IPS DF 19.7 (cell line): Measurements from ENCODE around the gene ABCG1.

Experiments used
- DNase-seq: peaks from one replicate; pipeline ENCODE4 v3.0.0-alpha.2; 2013; ENCODE audit warnings: low read depth, low spot score

Gene ABCG1

DNA sequence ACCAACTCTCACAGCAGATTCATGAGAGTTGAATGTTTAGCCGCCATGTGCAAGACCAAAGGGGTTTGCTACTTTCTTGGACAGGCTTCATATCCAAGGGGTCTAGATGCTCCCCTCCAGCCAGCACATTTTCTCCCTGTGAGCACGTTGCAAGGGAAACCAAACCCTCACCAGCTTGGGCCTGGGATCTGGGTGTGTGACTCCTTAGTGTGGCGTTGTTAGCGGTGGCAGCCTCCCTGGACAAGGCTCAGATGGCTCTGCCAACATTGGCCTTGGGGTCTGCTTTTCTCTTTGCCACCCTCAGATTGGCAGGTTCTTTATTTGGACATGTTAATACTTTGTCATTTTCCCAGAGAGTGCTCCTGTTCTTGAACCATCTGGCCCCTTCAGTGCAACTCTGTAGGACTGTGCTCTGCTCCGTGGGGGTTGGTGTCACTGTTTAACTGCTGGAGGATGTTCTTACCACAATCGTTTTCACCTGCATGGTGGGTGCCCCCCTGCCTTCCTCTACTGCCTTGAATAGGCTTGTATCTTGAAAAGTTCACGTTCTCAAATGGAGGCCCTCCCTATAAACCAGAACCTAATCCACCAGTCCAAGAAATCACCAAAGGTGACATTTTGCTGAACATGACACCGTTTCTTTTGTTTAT lies 13.4 kb downstream of the ABCG1 start:
- no peak for DNase-seq

DNA sequence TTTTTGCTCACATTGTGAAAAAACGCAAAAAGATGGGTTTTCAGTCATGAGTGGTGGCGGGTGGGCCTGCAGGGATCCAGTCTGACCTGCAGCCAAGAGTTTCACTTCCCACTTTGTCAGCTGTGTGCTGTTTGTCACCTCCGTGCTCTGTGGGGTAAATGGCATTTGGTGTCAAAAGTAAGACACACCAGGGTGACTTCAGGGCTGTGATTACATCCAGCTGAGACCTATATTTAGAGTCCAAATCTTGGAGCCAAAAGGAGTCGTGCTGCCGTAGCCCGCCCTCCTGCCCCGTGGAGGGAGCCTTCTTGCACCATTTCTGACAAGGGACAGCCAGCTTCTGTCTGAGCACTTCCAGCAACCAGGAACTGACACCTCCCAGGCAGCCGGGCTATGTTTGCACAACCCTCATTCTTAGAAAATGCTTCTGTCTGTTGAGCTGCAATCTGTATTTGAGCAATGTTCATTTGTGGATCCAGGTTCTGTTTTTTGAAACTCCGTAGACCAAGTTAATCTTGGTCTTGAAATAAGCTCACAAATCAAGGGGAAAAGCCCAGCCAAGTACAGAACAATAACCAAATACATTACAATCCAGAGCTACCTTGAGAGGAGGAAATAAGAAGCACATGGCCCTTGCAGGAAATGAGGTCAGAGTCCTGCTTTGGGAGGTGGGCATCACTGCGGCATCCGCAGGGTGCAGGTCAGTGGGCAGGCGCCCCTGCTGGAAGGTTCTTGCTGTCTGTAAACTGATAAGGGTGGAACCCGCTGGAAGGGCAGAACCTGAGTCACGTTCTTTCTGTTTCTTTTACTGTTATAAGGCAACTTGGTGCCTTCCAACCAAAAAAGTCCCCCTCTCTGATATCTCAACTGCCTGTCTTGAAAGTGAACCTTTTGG lies 14.4 kb downstream of the ABCG1 start:
- no peak for DNase-seq

DNA sequence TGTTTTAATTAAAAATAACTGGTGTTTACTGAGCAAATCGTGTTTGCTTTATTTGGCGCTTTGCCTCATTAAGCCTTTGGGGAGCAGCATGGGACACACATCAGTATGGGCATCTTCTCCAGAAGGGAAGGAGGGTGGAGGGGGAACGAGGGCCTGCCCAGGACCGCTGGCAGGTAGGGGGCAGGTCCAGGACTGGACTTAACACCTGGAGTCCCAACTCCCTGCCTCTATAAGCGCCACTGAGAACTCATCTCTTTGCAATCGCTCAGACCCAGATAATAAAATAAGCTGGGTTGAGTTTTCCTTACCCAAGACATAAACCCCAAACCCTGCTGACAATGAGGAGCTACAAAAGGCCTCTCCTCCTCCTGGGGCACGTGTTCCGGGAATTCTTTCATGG lies 15.1 kb downstream of the ABCG1 start:
- no peak for DNase-seq

DNA sequence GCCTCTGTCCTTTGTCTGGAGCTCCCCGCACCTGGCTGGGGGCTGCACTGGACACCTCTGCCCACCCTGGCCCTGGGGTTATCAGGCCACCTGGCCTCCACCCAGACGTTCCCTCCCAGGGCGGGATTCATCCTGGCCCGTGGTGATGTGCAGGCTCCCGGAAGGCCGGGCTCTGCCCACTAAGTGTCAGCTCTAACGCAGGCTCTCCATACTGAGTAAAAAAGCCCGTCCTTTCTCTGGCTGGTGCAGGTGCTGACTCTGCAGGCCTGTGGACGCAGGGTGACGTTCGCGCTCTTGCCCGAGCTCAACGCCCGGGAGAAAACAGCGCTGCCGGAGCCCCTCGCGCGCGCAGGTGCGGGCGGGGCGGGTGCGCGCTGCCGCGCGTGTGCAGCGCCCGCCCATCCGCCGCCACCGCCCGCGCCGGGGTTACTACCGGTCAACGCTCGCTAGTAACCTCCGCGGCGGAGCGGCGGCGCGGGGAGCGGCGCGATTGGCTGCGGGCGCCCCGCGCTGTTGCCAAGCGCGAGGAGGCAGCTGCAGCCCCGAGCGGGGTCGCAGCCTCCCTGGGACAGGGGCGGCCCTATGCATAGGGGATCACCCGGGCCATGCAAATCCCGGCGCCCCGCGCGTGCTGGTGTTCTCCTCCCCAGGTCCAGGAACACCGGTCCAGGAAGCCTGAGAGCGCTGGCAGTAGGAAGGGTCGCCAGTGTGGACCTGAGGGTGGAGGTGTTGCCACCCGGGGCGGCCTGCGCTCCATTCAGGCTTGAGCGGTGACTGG lies 15.7 kb downstream of the ABCG1 start:
- DNase-seq = no peak

DNA sequence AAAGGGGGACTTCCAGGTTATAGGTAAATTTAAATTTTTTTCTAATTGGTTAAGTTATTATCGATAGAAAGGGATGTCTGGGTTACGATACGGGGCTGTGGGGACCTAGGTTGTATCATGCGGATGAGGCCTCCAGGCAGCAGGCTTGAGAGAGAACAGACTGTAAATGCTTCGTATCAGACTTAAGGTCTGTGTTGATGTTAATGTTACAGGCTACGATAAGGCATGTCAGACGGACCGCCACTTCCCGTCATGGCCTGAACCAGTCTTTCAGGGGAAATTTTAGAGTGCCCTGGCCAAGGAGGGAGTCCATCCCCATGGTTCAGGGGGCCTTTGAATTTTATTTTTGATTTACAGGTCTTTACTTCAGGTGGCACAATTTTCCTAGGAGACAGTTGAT lies 16.7 kb downstream of the ABCG1 start:
- no peak for DNase-seq

DNA sequence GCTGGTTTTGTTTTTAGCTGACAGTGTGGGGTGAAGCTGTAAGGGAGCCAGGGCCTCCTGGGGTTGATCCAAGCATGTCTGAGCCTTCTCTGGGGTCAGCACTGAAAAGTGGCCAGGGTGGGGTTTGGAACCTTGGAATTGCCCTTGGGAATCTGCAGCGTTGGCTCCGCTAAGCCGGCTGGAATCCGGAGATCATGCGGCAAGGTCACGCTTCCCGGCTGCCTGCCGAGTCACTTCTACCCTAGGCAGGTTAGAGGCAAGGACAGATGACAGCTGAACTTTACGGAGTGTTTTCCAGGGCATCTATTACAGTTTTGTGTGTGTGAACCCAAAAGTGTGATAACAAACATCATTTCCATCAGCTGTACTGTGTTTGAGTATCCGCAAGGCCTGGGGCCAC lies 17.1 kb downstream of the ABCG1 start:
- DNase-seq = no peak

DNA sequence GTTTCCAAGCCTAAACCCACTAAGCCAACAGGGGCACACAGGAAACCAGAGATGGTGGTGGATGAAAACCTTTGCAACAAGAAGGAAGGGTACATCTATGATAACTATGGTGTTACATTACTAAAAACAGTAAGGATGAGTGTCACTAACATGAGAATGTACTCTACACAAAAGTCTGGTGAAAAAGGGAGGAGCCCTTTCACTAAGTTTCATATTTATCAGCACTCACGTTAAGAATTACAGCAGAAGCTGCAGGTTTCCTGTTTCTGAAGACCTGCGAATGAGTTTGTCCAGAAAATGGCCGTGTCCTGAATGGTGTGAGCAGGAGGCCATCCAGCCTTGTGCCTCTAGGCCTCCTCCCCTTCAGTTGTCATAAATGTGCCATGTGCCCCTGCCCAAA lies 17.8 kb downstream of the ABCG1 start:
- DNase-seq = no peak

DNA sequence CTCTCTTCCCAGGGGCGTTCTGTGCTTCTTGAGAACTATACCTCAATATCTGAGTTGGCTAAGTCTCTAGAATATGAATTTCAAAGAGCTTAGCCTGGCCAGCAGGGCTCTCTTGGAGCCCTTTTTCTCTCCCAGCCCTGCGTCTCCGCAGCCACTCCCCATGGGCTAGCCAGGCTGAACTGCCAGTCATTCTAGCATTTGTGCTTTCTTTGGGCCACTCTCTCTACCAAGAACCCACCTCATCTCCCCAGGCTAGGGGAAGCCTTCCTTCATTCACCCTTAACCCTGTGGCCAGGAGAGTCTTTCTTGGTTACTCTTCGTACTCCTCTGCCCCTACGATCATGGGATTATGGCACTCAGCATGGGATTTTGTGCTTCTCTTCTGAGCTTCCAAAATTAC lies 18.2 kb downstream of the ABCG1 start:
- DNase-seq = no peak

DNA sequence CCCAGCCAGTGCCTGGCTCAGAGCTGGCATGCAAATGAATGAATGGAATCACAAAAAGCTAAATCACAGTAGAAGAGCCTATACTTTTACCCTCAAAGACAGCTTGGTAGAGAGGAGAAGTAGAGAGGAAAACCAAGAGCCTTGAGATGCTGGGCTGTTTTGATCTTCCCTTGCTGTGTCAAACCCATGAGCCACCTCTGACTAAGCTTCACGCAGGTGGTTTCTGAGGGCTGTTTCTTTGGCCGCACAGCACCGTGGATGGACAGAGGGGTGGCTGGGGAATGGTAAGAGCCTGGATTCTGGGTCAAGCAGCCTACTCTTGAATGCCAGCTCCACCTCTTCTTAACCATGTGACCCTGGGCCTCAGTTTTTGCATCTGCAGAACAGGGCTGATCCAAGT lies 18.6 kb downstream of the ABCG1 start:
- no peak for DNase-seq

DNA sequence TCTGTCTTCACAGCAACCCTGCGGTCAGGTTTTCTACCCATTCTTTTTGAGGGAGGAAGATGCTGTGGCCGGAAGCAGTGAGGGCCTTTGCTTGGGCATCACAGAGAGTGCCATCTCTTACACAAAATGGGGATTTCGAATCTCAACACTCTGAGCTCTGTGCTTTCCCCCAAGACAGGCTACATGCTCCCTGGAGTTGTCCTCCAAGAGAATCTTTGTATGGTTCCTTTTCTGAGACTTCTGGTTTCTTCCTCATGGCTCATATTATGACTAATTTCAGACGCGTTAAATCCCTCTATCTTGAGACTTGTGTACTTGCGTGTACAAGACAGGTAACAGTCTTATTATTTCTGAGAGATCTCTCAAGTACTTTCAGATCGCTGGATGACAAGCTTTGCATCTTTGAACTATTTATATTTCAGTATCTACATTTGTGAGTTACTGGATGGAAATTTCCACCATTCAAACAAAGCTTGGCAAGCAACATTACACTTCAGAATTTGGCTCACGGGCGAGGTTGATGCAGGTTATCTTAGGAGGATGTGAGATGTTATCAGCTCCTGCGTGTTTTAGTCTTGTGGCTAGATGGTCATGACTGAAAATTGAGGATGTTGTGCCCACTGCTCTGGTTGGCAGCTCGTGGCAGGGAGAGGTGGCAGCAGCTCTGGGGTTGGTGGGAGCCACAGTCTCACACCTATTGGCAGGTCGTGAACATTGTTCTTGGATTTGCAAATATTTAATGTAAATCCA lies 19.4 kb downstream of the ABCG1 start:
- DNase-seq = no peak

DNA sequence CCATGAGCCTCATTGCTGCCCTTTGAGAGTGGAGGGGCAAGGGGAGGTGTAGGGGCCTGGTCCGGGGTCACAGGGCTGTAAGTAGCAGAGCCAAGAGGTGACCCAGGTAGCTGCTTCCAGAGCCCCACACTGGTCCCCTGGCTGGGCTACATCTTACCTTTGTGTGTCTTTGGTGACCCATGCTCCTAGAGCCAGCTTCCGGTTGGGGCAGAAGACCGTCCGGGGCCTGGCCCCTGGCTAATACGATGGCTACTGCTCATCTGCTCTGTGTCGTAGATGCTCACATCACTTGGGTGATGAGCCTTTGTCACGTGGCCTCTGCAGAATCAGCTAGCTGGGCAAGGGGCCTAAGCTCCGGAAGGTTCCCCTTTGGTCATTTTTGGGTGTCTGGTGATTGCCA lies 20.6 kb downstream of the ABCG1 start:
- no peak for DNase-seq

DNA sequence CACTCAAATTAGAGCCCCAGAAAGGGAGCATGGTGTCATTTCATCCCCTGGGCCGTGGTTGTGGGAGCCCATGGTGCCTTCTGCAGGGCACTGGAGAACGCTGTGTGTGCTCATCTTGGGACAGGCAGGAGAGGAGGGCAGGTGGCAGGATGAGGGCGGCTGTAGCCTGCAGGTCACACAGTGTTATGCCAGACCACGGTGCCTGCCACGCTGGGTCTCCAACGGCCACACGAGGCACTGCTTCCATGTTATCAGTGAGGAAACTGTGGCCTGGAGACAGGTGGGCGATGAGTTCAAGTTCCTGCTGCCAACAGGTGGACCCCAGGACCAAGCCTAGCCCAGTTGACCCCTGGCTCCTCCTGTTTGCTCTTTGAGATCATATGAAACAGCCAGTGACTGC lies 21.0 kb downstream of the ABCG1 start:
- DNase-seq = no peak

DNA sequence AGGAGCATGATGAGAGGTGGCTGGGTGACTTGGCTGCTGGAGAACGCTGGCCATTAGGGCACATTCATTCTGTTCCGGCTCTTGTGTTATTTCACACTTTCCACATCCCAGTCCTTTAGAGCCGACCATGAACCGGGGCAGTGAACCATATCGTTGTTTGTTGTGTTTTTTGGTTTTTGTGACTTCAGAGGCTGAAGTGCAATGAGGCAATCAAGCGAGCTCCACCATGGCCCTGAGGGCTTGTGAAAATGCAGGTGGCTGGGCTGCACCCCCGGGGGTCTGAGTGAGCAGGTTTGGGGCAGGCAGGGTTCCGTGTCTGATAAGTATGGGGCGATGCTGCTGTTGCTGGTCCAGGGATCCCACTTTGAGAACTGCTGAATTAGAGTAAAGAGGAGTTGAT lies 23.7 kb downstream of the ABCG1 start:
- DNase-seq = no peak

DNA sequence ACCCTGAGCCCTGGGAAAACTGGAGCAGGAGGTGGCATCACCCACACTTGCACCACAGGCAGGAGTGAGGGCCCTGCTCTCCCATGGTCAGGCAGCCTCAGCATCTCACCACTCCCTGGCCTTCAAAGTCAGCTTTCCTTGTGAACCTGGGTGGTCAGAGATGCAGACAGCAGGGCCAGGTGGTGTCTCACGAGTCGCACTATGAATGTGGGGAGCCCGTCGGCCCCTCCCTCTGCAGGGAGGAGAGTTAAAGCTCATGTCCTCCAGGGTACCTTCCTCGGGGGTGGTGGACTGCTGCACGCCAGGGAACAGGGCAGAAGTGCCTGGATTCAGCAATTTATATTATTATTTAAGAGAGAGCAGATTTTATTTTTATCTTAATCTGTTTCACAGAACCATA lies 24.1 kb downstream of the ABCG1 start:
- no peak for DNase-seq

DNA sequence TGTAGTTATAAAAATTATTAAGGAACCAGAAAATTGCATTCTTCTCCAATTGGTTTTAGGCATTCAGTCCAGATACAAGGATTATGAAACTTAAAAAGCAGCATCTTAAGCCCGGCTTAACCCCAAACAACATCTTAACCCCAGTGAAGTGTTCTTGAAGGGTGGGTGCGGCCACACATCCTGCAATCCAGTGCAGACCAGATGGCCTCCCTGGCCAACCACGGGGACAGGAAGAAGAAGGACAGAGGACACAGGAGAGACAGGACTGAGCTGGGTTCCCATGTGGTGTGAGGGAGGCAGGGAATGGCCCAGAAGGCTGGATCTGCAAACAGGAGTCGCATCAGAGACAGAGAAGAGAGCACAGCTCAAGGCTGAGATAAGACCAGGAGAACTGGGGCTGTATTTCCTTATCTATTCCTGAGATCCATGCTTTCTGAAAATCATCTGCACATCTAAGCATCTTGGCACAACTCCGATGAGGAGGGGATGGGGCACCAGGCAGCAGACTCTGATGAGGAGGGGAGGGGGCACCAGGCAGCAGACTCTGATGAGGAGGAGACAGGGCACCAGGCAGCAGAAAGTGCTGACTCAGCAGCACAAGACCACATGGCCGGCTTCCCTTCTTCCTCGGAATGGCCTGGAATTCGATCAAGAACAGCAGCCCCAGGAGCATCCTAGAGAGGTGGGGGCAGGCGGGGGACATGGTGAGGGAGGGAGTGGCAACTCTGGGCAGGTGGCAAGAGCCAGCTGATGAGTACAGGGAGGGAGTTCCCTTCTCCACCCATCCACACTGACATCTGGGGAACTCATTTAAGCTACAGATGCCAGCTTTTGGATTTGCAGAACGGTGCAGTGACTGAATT lies 26.6 kb downstream of the ABCG1 start:
- DNase-seq = no peak

DNA sequence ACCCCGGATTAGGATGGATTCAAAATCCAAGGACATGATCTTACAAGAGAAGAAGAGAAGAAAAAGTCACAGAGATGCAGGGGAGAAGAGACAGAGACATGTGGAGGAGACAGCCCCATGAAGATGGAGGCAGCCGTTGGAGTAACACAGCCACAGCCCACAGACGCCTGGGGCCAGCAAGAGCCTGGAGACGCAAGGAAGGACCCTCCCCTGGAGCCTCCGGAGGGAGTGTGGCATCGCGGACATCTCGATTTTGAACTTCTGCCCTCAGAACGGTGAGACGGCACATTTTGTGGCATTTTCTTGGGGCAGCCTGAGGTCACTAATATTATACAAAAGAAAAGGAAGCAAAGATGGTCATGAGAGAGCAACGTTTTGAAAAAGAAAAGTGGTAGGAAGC lies 28.8 kb downstream of the ABCG1 start:
- DNase-seq = no peak

DNA sequence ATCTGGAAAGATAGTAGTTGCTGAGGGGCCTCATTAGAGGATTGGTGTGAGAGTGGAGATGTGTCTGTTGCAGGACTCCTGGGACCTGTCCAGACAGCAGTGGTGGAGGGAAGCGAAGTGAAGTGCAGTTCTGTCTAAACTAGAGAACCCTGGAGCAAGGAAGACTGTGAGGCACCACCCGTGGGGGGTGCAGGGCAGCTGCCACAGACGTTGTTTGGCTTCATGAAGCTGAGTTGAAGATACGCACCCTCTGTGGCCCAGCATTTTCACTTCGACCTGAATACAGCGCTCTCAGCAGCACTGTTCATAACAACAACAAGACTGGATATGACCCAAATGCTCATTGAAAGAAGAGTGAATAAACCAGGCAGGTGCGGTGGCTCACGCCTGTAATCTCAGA lies 29.3 kb downstream of the ABCG1 start:
- DNase-seq = no peak

DNA sequence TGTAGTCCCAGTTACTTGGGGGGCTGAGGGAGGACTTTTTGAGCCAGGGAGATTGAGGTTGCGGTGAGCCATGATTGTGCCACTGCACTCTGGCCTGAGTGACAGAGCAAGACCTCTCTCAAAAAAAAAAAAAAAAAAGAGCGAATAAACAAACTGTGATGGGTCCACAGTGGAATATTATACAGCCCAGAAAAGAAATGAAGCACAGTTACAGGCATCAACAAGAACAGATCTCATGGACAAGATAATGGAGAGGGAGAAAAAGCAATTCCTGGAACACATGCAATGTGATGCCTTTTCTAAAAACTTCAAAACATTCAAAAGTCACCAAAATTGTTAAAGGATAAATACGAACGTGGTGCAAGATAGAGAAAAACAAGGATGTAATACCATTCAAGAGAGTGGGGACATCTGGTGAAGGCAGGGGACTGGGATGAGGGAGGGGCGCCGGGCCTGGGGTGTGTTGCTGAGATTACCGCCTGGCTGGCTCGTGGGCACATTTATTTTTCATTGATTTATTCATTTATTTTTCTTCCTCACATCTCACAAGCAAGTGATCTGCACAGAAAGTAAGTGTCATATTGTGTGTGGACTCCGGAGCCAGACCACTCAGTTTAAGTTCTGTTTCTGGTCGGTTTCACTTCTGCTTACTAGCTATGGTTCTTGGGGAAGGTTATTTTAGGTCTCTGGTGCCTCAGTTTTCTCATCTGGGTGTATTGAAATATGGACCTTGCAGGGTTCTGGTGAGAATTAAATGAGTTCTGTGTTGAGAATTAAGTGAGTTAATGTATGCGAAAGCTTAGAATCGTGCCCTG lies 30.1 kb downstream of the ABCG1 start:
- no peak for DNase-seq

DNA sequence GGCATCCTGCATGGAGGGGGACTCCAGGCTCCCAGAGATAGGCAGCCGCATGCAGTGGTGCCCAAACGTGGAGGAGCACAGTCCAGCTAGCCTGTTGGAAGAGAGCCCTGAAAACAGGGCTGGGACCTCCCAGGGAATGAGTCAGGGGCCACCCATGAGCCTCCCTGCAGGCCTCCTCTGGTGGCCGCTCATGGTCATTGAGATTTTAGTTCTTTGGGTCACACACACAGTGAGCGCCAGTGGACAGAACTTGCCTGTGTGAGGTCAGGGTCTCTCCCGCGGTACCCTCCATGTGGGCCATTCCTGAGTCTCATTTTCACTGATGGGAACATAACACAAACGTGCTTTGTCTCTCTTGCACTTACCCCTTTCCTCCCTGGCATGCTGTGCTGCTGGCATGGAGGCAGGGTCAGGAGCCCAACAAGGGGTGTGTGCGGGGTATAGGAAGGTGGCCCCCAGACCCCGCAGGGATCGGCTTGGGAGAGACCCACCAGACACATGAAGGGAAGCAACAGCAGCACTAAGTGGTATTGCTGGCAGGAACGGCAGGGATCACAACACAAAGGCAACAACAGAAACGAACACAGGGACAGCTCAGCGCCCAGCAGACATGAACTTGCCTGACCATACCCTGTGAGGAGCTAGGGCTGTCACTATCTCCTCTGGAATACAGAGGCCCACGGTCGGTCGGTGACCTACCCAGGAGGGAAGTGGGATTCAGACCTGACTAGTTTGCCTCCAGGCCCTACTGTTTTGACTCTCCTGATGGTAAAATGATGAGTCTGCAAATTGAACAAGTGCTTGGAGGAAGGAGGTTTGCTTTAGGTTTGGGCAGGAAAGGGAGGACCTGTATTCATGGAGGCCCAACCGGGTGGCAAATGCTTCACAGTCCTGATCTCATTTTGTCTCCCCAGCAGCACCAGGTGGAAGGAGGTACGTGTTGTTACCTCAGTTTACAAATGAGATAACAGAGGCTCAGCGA lies 31.8 kb downstream of the ABCG1 start:
- DNase-seq = no peak
